SU-DHL-6 (cell line): ENCODE data around the gene LUZP1.

Experiments used
- H2AFZ ChIP-seq: fragments of 200-600 bp; sonication (generic); 2 replicates; pipeline ENCODE4 v1.6.1; 2014; ENCODE audit warnings: low read depth, mild to moderate bottlenecking, moderate library complexity, mixed read lengths, antibody characterized with exemption, low read length; ENCODE audit not compliant: severe bottlenecking
- H3F3A ChIP-seq: fragments of 200-600 bp; shearing (Covaris generic); 2 replicates; pipeline ENCODE4 v1.6.0; 2016; ENCODE audit warnings: antibody characterized with exemption, mild to moderate bottlenecking; ENCODE audit not compliant: insufficient read depth
- H3K27ac ChIP-seq: fragments of 200-600 bp; sonication (generic); 2 replicates; pipeline ENCODE4 v1.5.1; 2016; ENCODE audit warnings: low read depth, mild to moderate bottlenecking, low read length, moderate library complexity, mixed read lengths
- H3K27me3 ChIP-seq: fragments of 200-600 bp; sonication (generic), shearing (Covaris generic); 2 replicates; pipeline ENCODE4 v1.6.0; 2014; ENCODE audit warnings: mild to moderate bottlenecking, low read length
- H3K36me3 ChIP-seq: fragments of 200-600 bp; sonication (generic); 2 replicates; pipeline ENCODE4 v1.6.1; 2014; ENCODE audit warnings: mild to moderate bottlenecking, low read length, mixed read lengths
- H3K4me2 ChIP-seq: fragments of 300-600, 200-600 bp; shearing (Covaris generic), sonication (generic); 2 replicates; pipeline ENCODE4 v1.6.0; 2014; ENCODE audit warnings: low read length, low read depth, mild to moderate bottlenecking; ENCODE audit not compliant: poor library complexity, severe bottlenecking
- H3K4me3 ChIP-seq: fragments of 200-600 bp; sonication (generic); 2 replicates; pipeline ENCODE4 v1.5.1; 2014; ENCODE audit warnings: antibody characterized with exemption, low read length, mild to moderate bottlenecking, mixed read lengths; ENCODE audit not compliant: insufficient read depth, poor library complexity, severe bottlenecking
- H3K79me2 ChIP-seq: fragments of 200-600 bp; sonication (generic); 2 replicates; pipeline ENCODE4 v1.6.1; 2014; ENCODE audit warnings: mild to moderate bottlenecking, low read length, moderate library complexity; ENCODE audit not compliant: insufficient read depth
- H3K9ac ChIP-seq: fragments of 200-600 bp; sonication (generic); 2 replicates; pipeline ENCODE4 v1.7.0; 2014; ENCODE audit warnings: mild to moderate bottlenecking, low read length
- H3K9me2 ChIP-seq: fragments of 200-600 bp; sonication (generic); replicated peaks from 2 replicates; pipeline ENCODE4 v1.6.1; 2014; ENCODE audit warnings: low read length; ENCODE audit not compliant: insufficient read depth
- H3K9me3 ChIP-seq: fragments of 200-600 bp; sonication (generic); 2 replicates; pipeline ENCODE4 v1.6.1; 2014; ENCODE audit warnings: low read length, mixed read lengths; ENCODE audit not compliant: insufficient read depth
- H4K20me1 ChIP-seq: fragments of 200-600 bp; sonication (generic); 2 replicates; pipeline ENCODE4 v1.6.1; 2014; ENCODE audit warnings: low read depth, mild to moderate bottlenecking, antibody characterized with exemption, low read length, moderate library complexity, mixed read lengths
- EZH2phosphoT487 ChIP-seq: fragments of 200-600 bp; sonication (generic), shearing (Covaris generic); conservative IDR thresholded peaks from 2 replicates; pipeline ENCODE4 v1.6.1; 2018; ENCODE audit warnings: mild to moderate bottlenecking, antibody characterized with exemption, low read length, moderate library complexity, mixed read lengths
- TF ChIP-seq, protein P1 (sequence below): fragments of 200-600 bp; sonication (generic); IDR thresholded peaks from one replicate; pipeline ENCODE4 v1.5.1; 2017; ENCODE audit warnings: antibody characterized with exemption, mild to moderate bottlenecking, low read length, moderate library complexity; ENCODE audit not compliant: insufficient read depth, poor library complexity, severe bottlenecking

Gene LUZP1

DNA sequence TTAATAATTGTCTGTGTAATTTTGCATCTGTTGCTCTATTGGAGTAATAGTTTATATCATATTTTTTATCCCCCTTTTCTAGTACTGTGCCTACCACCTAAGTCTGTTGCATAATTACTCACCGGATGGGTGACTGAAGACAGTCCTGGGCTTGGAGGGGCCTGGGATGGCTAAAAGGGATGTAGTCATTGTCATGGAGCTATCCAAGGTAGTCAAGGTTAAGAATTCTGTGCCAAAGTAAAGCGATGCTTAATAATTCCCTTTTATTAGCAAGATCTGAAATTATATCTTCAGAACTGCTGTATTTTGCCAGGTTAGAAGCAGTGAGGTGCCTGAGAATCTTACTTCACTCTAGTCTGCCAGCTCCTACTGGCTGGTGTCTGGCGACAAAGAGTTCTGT lies 87.8 kb downstream of the LUZP1 start:
- no peak overlapping the region for H3K4me3 ChIP-seq
- H3K36me3 ChIP-seq = peaks cover 5% of the 10 kb centered on the region; the same call in 1 of the 2 replicates
- H2AFZ ChIP-seq = no peak overlapping the region
- no peak for TF ChIP-seq EZH2phosphoT487
- TF ChIP-seq, protein P1, sequence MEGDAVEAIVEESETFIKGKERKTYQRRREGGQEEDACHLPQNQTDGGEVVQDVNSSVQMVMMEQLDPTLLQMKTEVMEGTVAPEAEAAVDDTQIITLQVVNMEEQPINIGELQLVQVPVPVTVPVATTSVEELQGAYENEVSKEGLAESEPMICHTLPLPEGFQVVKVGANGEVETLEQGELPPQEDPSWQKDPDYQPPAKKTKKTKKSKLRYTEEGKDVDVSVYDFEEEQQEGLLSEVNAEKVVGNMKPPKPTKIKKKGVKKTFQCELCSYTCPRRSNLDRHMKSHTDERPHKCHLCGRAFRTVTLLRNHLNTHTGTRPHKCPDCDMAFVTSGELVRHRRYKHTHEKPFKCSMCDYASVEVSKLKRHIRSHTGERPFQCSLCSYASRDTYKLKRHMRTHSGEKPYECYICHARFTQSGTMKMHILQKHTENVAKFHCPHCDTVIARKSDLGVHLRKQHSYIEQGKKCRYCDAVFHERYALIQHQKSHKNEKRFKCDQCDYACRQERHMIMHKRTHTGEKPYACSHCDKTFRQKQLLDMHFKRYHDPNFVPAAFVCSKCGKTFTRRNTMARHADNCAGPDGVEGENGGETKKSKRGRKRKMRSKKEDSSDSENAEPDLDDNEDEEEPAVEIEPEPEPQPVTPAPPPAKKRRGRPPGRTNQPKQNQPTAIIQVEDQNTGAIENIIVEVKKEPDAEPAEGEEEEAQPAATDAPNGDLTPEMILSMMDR = no peak
- no peaks in the 10 kb centered on the region for H3F3A ChIP-seq
- no peaks in the 10 kb centered on the region for H4K20me1 ChIP-seq
- H3K9me2 ChIP-seq = no peaks in the 10 kb centered on the region
- H3K79me2 ChIP-seq = no peaks in the 10 kb centered on the region
- no peak overlapping the region for H3K27ac ChIP-seq
- H3K27me3 ChIP-seq = no peaks in the 10 kb centered on the region
- no peak overlapping the region for H3K9ac ChIP-seq
- no peaks in the 10 kb centered on the region for H3K9me3 ChIP-seq
- H3K4me2 ChIP-seq = no peak overlapping the region

DNA sequence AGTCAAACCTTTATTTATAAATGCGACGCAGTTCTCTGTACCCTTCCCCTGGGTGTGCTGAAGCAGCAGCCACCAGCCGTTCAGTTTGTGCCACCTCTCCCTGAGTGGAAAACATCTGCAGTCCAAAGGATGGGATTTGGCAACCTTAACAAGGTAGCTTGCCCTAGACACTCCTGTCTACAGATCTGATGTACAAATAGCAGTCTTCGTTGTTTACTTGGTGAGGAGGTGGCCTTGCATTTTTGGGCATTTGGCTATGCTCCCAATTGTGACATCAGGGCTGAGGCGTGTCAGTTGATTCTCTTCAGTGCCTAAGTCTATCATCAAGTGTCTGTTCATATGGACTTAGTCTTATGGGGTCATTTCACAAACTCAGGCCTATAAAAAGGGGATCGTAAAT lies 89.6 kb downstream of the LUZP1 start:
- Histone ChIP-seq H3K27ac (no peak overlapping the region), H3K9ac (no peak overlapping the region), H4K20me1 (no peaks in the 10 kb centered on the region), H3K4me2 (no peak overlapping the region), H3K36me3 (peaks cover 8% of the 10 kb centered on the region; the same call in 1 of the 2 replicates), H2AFZ (no peak overlapping the region), H3K79me2 (no peaks in the 10 kb centered on the region), H3K9me2 (no peaks in the 10 kb centered on the region), H3F3A (no peaks in the 10 kb centered on the region), H3K9me3 (no peaks in the 10 kb centered on the region), H3K4me3 (no peak overlapping the region), H3K27me3 (no peaks in the 10 kb centered on the region)
- TF ChIP-seq EZH2phosphoT487 = no peak
- TF ChIP-seq, protein P1 = no peak

DNA sequence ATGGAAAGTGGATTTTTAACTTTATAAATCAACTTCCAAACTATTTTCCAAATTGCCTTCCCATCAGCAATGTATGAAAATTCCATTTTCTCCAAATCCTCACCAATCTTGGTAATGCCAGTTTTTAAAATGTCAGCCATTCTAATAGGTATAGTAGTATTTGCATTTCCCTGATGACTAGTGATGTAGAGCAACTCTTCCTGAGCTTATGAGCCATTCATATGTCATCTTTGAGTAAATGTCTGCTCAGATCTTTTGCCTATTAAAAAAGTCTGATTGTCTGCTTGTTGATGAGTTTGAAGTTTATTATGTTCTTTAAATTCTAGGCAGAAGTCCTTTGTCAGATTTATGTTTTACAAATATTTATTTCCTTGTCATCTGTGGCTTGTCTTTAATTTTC lies 94.6 kb downstream of the LUZP1 start:
- Histone ChIP-seq H3K9me2 (no peaks in the 10 kb centered on the region), H3K27ac (no peak overlapping the region), H3K79me2 (no peaks in the 10 kb centered on the region), H3F3A (no peaks in the 10 kb centered on the region), H2AFZ (no peak overlapping the region), H3K27me3 (no peaks in the 10 kb centered on the region), H4K20me1 (no peaks in the 10 kb centered on the region), H3K36me3 (peaks cover 7% of the 10 kb centered on the region; the same call in 1 of the 2 replicates), H3K4me3 (no peak overlapping the region), H3K9ac (no peak overlapping the region), H3K9me3 (no peaks in the 10 kb centered on the region), H3K4me2 (no peak overlapping the region)
- TF ChIP-seq, protein P1 = no peak
- TF ChIP-seq EZH2phosphoT487 = no peak
